Type B pancreatic cell (in vitro differentiated cells): ENCODE measurements around the gene STH. TPM values are rescaled to one million over a fixed set of nuclear protein-coding genes. Genes with fewer than 3 reads are reported as not detected.

Source experiments
- DNase-seq: peaks from one replicate; pipeline ENCODE4 v3.0.0; 2021; ENCODE audit warnings: mixed read lengths; ENCODE audit not compliant: unreplicated experiment; ENCODE audit errors: extremely low spot score
- H3K27ac Mint-ChIP-seq: 2 replicates; pipeline ENCODE4 v1.8.0; 2021; ENCODE audit warnings: mild to moderate bottlenecking, mixed read lengths
- H3K27me3 Mint-ChIP-seq: 2 replicates; pipeline ENCODE4 v1.8.0; 2021; ENCODE audit warnings: mixed read lengths
- H3K36me3 Mint-ChIP-seq: 2 replicates; pipeline ENCODE4 v1.8.0; 2021; ENCODE audit warnings: mixed read lengths
- H3K4me1 Mint-ChIP-seq: one replicate; pipeline ENCODE4 v1.8.0; 2021; ENCODE audit warnings: mixed read lengths; ENCODE audit not compliant: unreplicated experiment
- H3K4me3 Mint-ChIP-seq: 2 replicates; pipeline ENCODE4 v1.8.0; 2021; ENCODE audit warnings: mild to moderate bottlenecking, mixed read lengths
- H3K9me3 Mint-ChIP-seq: 2 replicates; pipeline ENCODE4 v1.8.0; 2021; ENCODE audit warnings: mixed read lengths
- total RNA-seq: library from RNA; stranded (reverse); gene quantifications from 2 replicates; pipeline ENCODE4 v1.2.1, GENCODE V29; 2021; ENCODE audit warnings: low replicate concordance
- TF ChIP-seq, protein P1 (sequence below): fragments of 200-600 bp; sonication (generic); conservative IDR thresholded peaks from 2 replicates; pipeline ENCODE4 v1.5.0; 2021; ENCODE audit warnings: antibody characterized with exemption, mild to moderate bottlenecking

Gene STH
- total RNA-seq, 1 donor from 2014 or later, result not detected

DNA sequence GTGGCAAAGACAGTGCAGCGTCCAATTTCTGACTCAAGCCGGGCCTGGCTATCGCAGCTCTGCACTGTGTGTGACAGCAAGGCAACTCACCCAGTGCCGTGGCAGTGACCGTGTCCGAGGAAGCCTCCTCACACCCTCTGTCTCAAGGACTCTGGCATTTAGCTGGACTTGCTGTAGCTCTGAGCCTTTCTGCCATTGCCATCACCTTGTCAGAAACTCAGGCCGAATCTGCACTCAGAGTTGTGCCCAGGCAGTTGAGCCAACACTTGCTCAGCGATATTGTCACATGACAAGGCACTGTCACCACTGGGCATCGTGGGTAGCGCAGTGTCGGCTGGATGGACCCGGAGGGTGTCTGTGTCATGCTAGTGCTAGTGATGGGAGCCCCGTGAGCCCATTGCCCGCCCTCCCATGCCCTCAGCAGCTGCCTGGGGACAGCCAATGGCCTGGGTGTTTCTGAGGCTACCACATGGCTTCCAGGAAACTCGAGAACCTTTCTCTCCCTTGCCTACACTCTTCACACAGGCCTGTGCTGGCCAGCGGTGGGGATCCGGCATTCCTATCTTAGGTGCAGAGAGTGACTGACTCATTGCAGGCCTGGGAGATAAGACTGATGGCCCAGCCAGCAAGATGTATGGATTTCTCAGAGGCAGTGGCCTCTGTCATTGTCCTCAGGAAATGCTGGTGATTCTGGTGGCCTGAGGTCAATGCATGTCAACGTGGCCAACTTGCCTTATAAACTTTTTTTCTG lies 22.1 kb upstream of the STH start:
- Mint-ChIP-seq H3K27me3 (peaks cover 4% of the 10 kb centered on the region), H3K36me3 (no peaks in the 10 kb centered on the region), H3K4me3 (no peak overlapping the region), H3K4me1 (peaks cover 6% of the 10 kb centered on the region), H3K9me3 (no peaks in the 10 kb centered on the region), H3K27ac (no peak overlapping the region)
- DNase-seq, result no peak
- TF ChIP-seq, protein P1, sequence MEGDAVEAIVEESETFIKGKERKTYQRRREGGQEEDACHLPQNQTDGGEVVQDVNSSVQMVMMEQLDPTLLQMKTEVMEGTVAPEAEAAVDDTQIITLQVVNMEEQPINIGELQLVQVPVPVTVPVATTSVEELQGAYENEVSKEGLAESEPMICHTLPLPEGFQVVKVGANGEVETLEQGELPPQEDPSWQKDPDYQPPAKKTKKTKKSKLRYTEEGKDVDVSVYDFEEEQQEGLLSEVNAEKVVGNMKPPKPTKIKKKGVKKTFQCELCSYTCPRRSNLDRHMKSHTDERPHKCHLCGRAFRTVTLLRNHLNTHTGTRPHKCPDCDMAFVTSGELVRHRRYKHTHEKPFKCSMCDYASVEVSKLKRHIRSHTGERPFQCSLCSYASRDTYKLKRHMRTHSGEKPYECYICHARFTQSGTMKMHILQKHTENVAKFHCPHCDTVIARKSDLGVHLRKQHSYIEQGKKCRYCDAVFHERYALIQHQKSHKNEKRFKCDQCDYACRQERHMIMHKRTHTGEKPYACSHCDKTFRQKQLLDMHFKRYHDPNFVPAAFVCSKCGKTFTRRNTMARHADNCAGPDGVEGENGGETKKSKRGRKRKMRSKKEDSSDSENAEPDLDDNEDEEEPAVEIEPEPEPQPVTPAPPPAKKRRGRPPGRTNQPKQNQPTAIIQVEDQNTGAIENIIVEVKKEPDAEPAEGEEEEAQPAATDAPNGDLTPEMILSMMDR, result no peak

DNA sequence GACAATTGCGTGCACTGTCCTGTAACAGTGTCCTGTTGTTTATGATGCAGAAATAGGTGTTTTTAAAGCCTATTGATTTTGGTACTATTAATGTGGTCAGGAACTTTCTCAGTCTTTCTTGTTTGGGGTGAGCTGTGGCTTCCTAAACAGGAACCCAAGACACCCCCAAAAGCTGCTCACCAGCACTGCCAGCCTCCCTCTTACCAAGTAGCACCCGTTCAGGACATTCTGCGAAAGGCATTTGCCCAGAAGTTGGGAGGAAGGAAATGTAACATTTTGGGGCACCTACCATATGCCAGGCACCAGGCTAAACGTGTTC lies 21.6 kb upstream of the STH start:
- peaks cover 6% of the 10 kb centered on the region for H3K4me1 Mint-ChIP-seq
- H3K4me3 Mint-ChIP-seq, result no peak overlapping the region
- H3K9me3 Mint-ChIP-seq, result no peaks in the 10 kb centered on the region
- no peak overlapping the region for H3K27ac Mint-ChIP-seq
- TF ChIP-seq, protein P1, result no peak
- H3K36me3 Mint-ChIP-seq, result no peaks in the 10 kb centered on the region
- peaks cover 1% of the 10 kb centered on the region for H3K27me3 Mint-ChIP-seq
- DNase-seq, result no peak

DNA sequence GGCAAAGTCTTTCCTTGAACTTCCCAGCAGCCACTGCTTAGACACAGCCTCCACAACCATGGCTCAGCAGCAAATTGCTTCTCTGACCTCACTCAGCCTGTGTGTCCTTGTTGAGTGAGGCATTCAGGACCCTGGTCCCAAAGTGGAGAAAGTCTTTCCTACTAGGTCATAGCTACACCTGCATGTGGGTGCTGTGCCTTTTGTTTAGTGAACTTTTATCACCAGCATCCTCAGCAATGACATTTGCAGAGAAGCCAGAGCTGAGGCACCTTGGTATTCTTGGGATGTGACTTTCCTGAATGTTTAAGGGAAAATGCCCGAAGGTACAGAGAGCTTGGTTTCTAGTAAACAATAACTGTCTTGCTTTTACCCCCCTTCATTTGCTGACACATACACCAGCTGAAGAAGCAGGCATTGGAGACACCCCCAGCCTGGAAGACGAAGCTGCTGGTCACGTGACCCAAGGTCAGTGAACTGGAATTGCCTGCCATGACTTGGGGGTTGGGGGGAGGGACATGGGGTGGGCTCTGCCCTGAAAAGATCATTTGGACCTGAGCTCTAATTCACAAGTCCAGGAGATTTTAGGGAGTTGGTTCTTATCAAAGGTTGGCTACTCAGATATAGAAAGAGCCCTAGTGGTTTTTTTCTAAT lies 20.9 kb upstream of the STH start:
- TF ChIP-seq, protein P1, result no peak
- no peaks in the 10 kb centered on the region for H3K9me3 Mint-ChIP-seq
- no peaks in the 10 kb centered on the region for H3K36me3 Mint-ChIP-seq
- H3K4me3 Mint-ChIP-seq, result no peak overlapping the region
- DNase-seq, result no peak
- no peak overlapping the region for H3K27ac Mint-ChIP-seq
- peaks cover 6% of the 10 kb centered on the region for H3K4me1 Mint-ChIP-seq
- H3K27me3 Mint-ChIP-seq, result no peaks in the 10 kb centered on the region

DNA sequence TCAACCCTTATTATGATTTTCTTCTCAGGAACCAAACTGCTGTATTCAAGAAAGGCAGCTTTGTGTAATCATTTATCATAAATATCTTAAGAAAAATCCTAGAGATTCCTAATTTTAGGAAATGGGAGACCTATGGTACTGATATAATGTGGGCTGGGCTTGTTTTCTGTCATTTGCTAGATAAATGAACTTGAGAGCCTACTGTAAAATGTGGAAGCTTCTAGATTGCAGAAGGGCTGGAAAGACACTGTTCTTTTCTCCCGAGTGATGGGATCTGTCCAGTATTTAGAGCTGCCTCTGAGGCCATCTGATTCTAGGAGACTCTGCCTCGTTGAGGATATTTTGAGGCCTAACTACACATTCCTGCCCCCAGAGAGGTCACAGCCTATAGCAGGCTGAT lies 19.9 kb upstream of the STH start:
- Mint-ChIP-seq H3K4me3 (no peak overlapping the region), H3K27ac (no peak overlapping the region), H3K27me3 (no peaks in the 10 kb centered on the region), H3K36me3 (no peaks in the 10 kb centered on the region), H3K4me1 (peaks cover 6% of the 10 kb centered on the region), H3K9me3 (no peaks in the 10 kb centered on the region)
- TF ChIP-seq, protein P1, result no peak
- DNase-seq, result no peak

DNA sequence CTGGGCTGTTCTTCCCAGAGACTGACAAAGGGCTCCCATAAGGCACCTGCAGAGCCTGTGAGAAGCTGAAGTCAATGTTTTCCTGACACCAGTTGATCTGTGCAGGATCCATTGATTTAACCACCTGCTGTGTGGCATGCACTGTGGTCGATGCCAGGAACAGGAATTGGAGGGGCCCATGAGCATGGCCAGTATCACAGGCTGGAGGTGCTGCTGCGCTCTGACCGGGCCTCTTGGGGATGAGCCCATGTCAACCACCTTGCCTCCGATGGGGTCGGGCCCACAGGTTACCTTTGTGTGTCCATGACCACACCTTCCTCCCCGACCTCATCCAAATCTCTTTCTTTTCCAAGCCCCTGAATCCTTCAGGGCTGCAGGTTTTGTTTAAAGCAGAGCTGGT lies 18.2 kb upstream of the STH start:
- H3K27me3 Mint-ChIP-seq, result no peaks in the 10 kb centered on the region
- TF ChIP-seq, protein P1, result no peak
- peaks cover 6% of the 10 kb centered on the region for H3K4me1 Mint-ChIP-seq
- no peaks in the 10 kb centered on the region for H3K36me3 Mint-ChIP-seq
- H3K9me3 Mint-ChIP-seq, result no peaks in the 10 kb centered on the region
- no peak for DNase-seq
- H3K4me3 Mint-ChIP-seq, result no peak overlapping the region
- H3K27ac Mint-ChIP-seq, result no peak overlapping the region
